PC-3 (cell line): ENCODE data around the gene SULT4A1.

Experiments used
- CTCF ChIP-seq: fragments of 300-600 bp; sonication (generic); conservative IDR thresholded peaks from 2 replicates; pipeline ENCODE4 v1.5.1; 2017; ENCODE audit warnings: antibody characterized with exemption, low read depth, mild to moderate bottlenecking, low read length
- EZH2 ChIP-seq: fragments of 300-600 bp; sonication (generic); IDR thresholded peaks from one replicate; pipeline ENCODE4 v1.6.1; 2017; ENCODE audit warnings: antibody characterized with exemption, mild to moderate bottlenecking, low read length; ENCODE audit not compliant: unreplicated experiment
- EZH2phosphoT487 ChIP-seq: fragments of 300-600 bp; sonication (generic); IDR thresholded peaks from 2 replicates; pipeline ENCODE4 v1.6.1; 2018; ENCODE audit warnings: mild to moderate bottlenecking, antibody characterized with exemption, low read length, borderline replicate concordance

GRCh38 chr22:43886231-43886630, 23.9 kb upstream of the SULT4A1 start:
- TF ChIP-seq EZH2phosphoT487 = no peak
- TF ChIP-seq CTCF = no peak
- no peak for TF ChIP-seq EZH2
